Activated naive CD4-positive, alpha-beta T cell treated with anti-CD3 and anti-CD28 coated beads for 36 hours (primary cell): ENCODE results near the gene KMT5C. TPM values are rescaled to one million over a fixed set of nuclear protein-coding genes. Genes with fewer than 3 reads are reported as not detected.
A peak's percentile ranks its signal among the peaks of the same experiment; 100 is the strongest.

Source experiments
- CTCF ChIA-PET: fragments of 350-600 bp; sonication (Branson Sonifier 250); formaldehyde crosslinking; loops from one replicate; lab custom pipeline; 2021; ENCODE audit warnings: antibody characterized with exemption; lab: Charles Lee
- DNase-seq: peaks from one replicate; pipeline ENCODE4 v3.0.0-alpha.2; 2020
- H3K27ac Mint-ChIP-seq: one replicate; pipeline ENCODE4 v1.8.0; 2021; ENCODE audit warnings: mild to moderate bottlenecking, mixed read lengths
- H3K27me3 Mint-ChIP-seq: one replicate; pipeline ENCODE4 v1.8.0; 2021; ENCODE audit warnings: low read depth, mixed read lengths
- H3K36me3 Mint-ChIP-seq: one replicate; pipeline ENCODE4 v1.8.0; 2021; ENCODE audit warnings: low read depth, mixed read lengths
- H3K4me1 Mint-ChIP-seq: one replicate; pipeline ENCODE4 v1.8.0; 2021; ENCODE audit warnings: low read depth, mixed read lengths
- H3K4me3 Mint-ChIP-seq: one replicate; pipeline ENCODE4 v1.8.0; 2021; ENCODE audit warnings: mild to moderate bottlenecking, moderate library complexity, mixed read lengths
- H3K9me3 Mint-ChIP-seq: one replicate; pipeline ENCODE4 v1.8.0; 2021; ENCODE audit warnings: mixed read lengths
- intact Hi-C: fragments of 100-400 bp; cut with micrococcal nuclease; formaldehyde crosslinking; loops from one replicate; pipeline ENCODE4 v1.15.1; 2023
- total RNA-seq, 2 experiments: library from RNA; stranded (reverse); gene quantifications; one replicate each; pipeline ENCODE4 v1.2.3, GENCODE V29; 2021

Gene KMT5C
- total RNA-seq, 2 experiments from 2014 or later: 45.9 to 47.1 TPM

- Mint-ChIP-seq H3K27ac (no peak overlapping the region), H3K4me1 (peaks cover 15% of the 10 kb centered on the region), H3K27me3 (peaks cover 47% of the 10 kb centered on the region), H3K36me3 (no peaks in the 10 kb centered on the region), H3K4me3 (peak overlapping the region; percentile 10), H3K9me3 (no peaks in the 10 kb centered on the region)
- DNase-seq: no peak
- CTCF ChIA-PET: interaction anchor here (0.6 to 0.8 kb wide), 2 partner anchors 25 to 32 kb away, joined by 3 read pairs; partner anchors contain the start of gene TMEM238
- intact Hi-C loops: loop anchor here (5.0 kb wide), 1 partner anchor 50 kb away; no protein-coding TSS in a partner anchor
Observed at GRCh38 chr19:55352549-55353145, 13.0 kb downstream of the KMT5C start.

DNA sequence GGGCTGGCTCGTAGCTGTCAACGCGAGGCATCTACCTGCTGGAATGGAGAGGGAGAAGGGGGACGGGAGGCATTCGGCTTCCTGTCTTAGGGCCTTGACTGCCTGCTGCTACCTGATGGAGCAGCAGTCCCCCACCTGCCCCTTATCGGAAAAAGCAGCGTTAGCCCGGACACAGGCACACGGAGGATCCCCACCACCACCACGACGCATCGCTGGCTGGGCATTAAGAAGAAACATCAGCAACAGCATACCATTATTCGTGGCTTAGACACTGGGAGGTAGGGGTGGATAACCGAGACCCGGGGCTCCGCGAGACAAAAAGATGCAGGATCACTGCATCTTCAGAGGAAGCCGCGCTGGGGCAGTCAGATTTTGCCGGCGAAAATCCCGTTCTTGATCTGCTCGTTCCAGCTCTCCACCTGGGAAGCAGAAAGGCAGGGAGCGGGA is 13.7 kb downstream of the KMT5C start:
- CTCF ChIA-PET: no interaction called here
- Mint-ChIP-seq H3K9me3 (no peaks in the 10 kb centered on the region), H3K27ac (no peak overlapping the region), H3K27me3 (peaks cover 49% of the 10 kb centered on the region), H3K4me1 (peaks cover 15% of the 10 kb centered on the region), H3K4me3 (peak overlapping the region; percentile 73), H3K36me3 (no peaks in the 10 kb centered on the region)
- DNase-seq: no peak
- intact Hi-C loops: loop anchor here (5.0 kb wide), 1 partner anchor 51 kb away; no protein-coding TSS in a partner anchor

DNA sequence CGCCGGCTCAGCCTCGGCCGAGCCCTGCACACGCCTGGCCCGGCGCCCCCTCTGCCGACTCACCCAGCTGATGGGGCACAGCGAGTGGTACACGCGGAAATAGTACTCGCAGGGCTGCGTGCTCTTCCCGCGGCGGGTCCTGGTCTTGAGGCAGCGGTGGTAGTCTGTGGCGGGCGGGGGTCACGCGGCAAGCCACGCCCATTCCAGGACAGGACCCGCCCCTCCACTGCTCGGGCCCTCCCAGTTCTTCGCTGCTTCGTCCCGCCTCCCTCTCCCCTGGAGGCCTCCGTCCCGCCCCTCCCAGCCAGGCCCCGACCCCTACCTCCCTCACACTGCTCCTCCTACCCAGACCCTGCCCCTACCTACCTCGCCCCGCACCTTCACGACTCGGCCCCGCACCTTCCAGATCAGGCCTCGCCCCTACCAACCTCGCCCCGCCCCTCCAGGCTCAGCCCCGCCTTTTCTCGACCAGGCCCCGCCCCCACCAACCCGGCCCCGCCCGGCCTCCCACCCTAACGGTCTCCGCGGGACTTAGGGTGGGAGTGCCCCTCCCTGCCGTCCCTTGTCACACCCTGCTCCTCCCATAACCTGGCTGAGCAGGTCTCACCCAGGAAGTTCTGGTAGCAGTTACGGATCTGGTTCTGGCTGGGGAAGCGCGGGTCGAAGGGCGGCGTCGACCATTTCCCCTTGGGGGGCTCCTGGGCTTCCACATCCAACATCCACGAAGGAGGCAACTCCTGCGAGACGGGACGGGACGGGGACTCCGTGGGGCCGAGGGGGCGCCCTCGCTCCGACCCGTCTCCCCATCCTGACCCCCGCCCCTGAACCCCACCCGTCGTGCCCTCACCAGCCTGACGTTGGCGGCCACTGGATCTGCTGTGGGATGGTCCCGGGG is 14.4 kb downstream of the KMT5C start:
- H3K4me1 Mint-ChIP-seq: peaks cover 15% of the 10 kb centered on the region
- no peaks in the 10 kb centered on the region for H3K9me3 Mint-ChIP-seq
- CTCF ChIA-PET: no interaction called here
- DNase-seq: peak; percentile 76
- no peaks in the 10 kb centered on the region for H3K36me3 Mint-ChIP-seq
- peak overlapping the region; percentile 73 for H3K4me3 Mint-ChIP-seq
- intact Hi-C loops: loop anchor here (1.0 to 5.0 kb wide), 2 partner anchors 15 to 52 kb away; partner anchors contain the start of gene KMT5C
- H3K27me3 Mint-ChIP-seq: peaks cover 49% of the 10 kb centered on the region
- no peak overlapping the region for H3K27ac Mint-ChIP-seq

DNA sequence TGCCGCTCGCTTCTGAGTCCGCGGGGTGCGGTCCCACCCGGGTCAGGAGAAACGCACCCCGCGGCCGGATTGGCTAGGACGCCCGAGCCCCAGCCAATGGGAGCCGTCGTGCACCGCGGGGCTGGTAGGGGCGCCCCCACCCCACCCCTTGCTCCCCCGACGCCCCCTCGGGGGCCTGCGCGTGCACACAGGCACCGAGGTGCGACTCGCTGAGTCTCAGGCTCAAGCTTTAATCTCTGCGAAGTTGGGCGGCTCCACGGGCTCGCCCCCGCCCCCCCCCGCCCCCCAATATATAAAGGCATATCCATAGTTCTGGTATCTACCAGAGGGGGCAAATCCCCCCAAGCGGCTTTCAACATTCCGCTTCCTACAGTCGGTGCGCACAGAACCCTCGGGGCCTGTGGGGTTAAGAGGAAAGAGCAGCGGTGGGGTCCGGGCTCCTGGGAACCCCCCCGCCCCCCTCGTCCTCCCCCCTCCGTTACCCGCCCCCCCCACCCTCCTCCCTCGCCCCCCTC is 15.1 kb downstream of the KMT5C start, which contains the start of gene COX6B2:
COX6B2 (minus strand) TSS at position 22 of the 515 bp plus-strand sequence. CDS start 198 bp downstream, outside the sequence.
- no peaks in the 10 kb centered on the region for H3K36me3 Mint-ChIP-seq
- intact Hi-C loops: loop anchor here (1.0 to 5.0 kb wide), 2 partner anchors 15 to 52 kb away; partner anchors contain the start of gene KMT5C
- no peak within 1 kb of the TSS for H3K27ac Mint-ChIP-seq
- CTCF ChIA-PET: no interaction called here
- peaks cover 15% of the 10 kb centered on the region for H3K4me1 Mint-ChIP-seq
- H3K9me3 Mint-ChIP-seq: no peaks in the 10 kb centered on the region
- no peak for DNase-seq
- peak within 1 kb of the TSS; percentile 73 for H3K4me3 Mint-ChIP-seq
- peaks cover 49% of the 10 kb centered on the region for H3K27me3 Mint-ChIP-seq

DNA sequence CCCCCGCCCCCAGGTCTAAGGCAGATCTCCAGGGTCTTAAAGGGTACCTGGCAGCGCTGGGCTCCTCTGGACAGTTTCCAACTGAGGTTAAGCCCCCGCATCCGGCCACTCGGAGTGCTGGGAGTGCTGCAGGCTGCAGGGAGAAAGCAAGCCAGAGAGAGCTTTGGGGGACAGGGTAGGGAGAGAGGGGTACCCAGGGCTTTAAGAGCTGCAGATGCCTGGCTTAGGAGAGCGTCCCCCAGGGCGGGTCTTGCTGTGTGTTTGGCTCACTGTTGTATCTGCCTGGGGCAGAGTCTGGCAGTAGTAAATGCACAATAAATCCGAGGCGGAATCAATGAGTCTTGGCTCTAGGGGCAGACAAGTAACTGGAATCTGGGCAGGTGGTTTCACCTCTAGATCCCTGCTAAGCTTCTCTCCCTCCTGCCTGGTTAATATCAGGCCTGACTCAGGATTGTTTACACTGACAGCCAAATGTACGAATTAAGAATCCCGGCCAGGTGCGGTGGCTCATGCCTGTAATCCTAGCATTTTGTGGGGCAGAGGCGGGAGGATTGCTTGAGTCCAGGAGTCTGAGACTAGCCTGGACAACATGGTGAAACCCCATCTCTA is 15.6 kb downstream of the KMT5C start:
- intact Hi-C loops: no loop called here
- Mint-ChIP-seq H3K9me3 (no peaks in the 10 kb centered on the region), H3K4me1 (peaks cover 15% of the 10 kb centered on the region), H3K36me3 (no peaks in the 10 kb centered on the region), H3K27ac (no peak overlapping the region), H3K27me3 (peaks cover 49% of the 10 kb centered on the region), H3K4me3 (peak overlapping the region; percentile 3)
- CTCF ChIA-PET: no interaction called here
- no peak for DNase-seq

DNA sequence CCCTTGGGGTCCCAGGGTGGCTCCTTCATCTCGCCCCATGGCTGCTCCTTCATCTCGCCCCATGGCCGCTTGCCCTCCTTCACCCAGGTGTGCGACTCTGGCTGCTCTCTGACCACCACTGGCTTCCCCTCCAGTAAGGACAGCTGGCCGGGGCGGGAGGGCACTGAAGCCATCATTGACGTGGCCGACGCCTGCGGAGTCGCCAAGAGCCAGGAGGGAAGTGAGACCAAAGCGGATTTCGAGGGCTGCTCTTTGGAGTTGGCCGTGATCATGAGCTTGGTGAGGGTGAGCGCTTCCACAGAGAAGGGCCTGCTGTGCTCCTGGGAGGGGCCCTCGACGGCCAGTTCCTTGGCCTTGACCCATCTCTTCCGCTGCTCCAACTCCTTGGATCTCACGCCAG is 18.8 kb downstream of the KMT5C start:
- H3K27ac Mint-ChIP-seq: no peak overlapping the region
- no peaks in the 10 kb centered on the region for H3K36me3 Mint-ChIP-seq
- intact Hi-C loops: no loop called here
- H3K27me3 Mint-ChIP-seq: peaks cover 18% of the 10 kb centered on the region
- CTCF ChIA-PET: interaction anchor here (1.1 kb wide), 1 partner anchor 19 kb away, joined by 3 read pairs; the partner anchor contains the start of gene KMT5C
- H3K4me3 Mint-ChIP-seq: no peak overlapping the region
- no peaks in the 10 kb centered on the region for H3K9me3 Mint-ChIP-seq
- peaks cover 4% of the 10 kb centered on the region for H3K4me1 Mint-ChIP-seq
- no peak for DNase-seq

GRCh38 chr19:55358943-55359908 is 19.6 kb downstream of the KMT5C start:
- no peaks in the 10 kb centered on the region for H3K4me1 Mint-ChIP-seq
- H3K27ac Mint-ChIP-seq: no peak overlapping the region
- H3K9me3 Mint-ChIP-seq: no peaks in the 10 kb centered on the region
- intact Hi-C loops: no loop called here
- no peak for DNase-seq
- no peaks in the 10 kb centered on the region for H3K36me3 Mint-ChIP-seq
- H3K27me3 Mint-ChIP-seq: peaks cover 14% of the 10 kb centered on the region
- H3K4me3 Mint-ChIP-seq: no peak overlapping the region
- CTCF ChIA-PET: interaction anchor here (1.1 kb wide), 1 partner anchor 20 kb away, joined by 3 read pairs; the partner anchor contains the start of gene KMT5C

- no peaks in the 10 kb centered on the region for H3K4me1 Mint-ChIP-seq
- H3K4me3 Mint-ChIP-seq: no peak overlapping the region
- H3K27ac Mint-ChIP-seq: no peak overlapping the region
- intact Hi-C loops: no loop called here
- H3K9me3 Mint-ChIP-seq: no peaks in the 10 kb centered on the region
- no peak for DNase-seq
- no peaks in the 10 kb centered on the region for H3K36me3 Mint-ChIP-seq
- CTCF ChIA-PET: no interaction called here
- H3K27me3 Mint-ChIP-seq: peaks cover 8% of the 10 kb centered on the region
Observed at GRCh38 chr19:55360902-55361301, 21.2 kb downstream of the KMT5C start.

DNA sequence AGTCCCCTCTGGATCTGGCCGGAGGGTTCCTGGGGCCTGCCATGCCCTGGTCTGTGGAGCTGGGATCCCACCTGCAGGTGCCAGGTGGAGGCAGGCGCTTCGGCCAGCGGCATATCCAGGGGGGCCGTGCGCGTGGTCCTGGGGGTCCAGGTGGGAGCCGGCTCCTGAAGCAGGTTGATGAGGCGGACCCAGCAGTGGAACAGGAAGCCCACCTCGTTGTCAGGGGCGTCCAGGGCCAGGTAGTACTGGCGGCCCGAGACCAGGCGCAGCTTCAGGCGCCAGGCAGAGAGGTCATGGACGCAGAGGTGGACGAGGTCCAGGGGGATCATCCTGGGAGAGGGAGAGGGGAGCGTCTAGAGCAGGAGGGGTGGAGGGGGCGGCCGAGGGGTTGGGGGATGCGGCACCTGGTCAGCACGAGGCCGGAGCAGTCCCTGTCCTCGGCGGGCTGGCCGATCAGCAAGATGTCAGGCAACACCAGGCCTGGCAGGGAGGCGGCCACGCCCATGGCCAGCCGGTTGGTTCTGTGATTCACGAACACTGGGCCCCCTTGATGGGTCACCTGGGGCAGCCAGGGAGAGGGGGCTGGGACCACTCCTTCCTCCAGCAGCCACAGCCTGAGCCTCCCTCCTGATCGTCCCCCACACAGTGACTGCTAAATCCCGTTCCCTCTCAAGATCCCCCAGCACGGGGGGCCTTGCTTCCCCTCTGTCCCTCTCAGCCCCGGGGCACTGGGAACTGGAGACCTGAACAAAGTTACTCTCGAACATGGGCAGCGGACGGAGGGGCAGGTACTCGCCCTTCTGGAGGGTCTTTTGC is 22.7 kb downstream of the KMT5C start:
- CTCF ChIA-PET: no interaction called here

DNA sequence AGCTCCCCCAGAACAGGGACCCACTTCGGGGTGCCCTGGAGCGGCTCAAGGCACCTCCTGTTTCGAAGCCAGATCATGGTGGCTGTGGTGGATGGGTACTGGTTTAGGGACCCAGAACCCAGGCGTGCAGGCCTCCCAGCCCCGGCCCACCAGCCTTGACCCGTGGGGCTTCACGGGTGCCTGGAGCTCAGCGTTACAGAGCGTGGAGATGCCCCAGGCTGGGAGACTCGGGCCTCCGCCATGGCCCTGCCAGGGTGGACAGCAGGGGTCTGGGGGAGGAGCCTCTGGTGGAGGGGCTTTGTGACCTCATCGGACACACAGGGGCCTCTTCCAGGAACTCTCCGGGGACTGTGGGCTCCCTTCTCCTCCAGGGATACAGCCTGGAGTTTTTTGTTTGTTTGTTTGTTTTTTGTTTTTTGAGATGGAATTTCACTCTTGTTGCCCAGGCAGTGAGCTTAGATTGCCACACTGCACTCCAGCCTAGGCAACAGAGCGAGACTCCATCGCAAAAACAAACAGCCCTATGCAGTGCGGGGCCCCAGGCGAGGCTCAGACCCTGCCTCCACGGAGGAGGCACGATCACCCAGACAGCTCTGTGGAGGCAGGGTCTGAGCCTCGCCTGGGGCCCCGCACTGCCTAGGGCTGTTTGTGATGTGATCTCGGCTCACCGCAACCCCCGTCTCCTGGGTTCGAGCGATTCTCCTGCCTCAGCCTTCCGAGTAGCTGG is 23.5 kb downstream of the KMT5C start, which contains the start of gene GARIN5B:
GARIN5B (minus strand) TSS at position 271 of the 727 bp plus-strand sequence; CDS start at position 77, 194 bp downstream.
- H3K27me3 Mint-ChIP-seq: peaks cover 6% of the 10 kb centered on the region
- no peaks in the 10 kb centered on the region for H3K4me1 Mint-ChIP-seq
- intact Hi-C loops: no loop called here
- H3K27ac Mint-ChIP-seq: no peak within 1 kb of the TSS
- DNase-seq: no peak
- no peaks in the 10 kb centered on the region for H3K36me3 Mint-ChIP-seq
- CTCF ChIA-PET: no interaction called here
- no peak within 1 kb of the TSS for H3K4me3 Mint-ChIP-seq
- no peaks in the 10 kb centered on the region for H3K9me3 Mint-ChIP-seq

More for the DNA sequence above, 22.7 kb downstream of the KMT5C start:
- Mint-ChIP-seq H3K36me3 (no peaks in the 10 kb centered on the region), H3K9me3 (no peaks in the 10 kb centered on the region), H3K27me3 (peaks cover 7% of the 10 kb centered on the region), H3K4me3 (no peak overlapping the region), H3K4me1 (no peaks in the 10 kb centered on the region), H3K27ac (no peak overlapping the region)
- no peak for DNase-seq
- intact Hi-C loops: no loop called here
